Activated CD4-positive, alpha-beta T cell treated with anti-CD3 and anti-CD28 coated beads for 24 hours (primary cell): ENCODE results near the gene PRKAR1B.

Experiments
- DNase-seq, 2 donors: peaks; one replicate each; pipeline ENCODE4 v3.0.0-alpha.2; 2020; ENCODE audit warnings: low read depth in 2 of 2

The PRKAR1B gene

DNA sequence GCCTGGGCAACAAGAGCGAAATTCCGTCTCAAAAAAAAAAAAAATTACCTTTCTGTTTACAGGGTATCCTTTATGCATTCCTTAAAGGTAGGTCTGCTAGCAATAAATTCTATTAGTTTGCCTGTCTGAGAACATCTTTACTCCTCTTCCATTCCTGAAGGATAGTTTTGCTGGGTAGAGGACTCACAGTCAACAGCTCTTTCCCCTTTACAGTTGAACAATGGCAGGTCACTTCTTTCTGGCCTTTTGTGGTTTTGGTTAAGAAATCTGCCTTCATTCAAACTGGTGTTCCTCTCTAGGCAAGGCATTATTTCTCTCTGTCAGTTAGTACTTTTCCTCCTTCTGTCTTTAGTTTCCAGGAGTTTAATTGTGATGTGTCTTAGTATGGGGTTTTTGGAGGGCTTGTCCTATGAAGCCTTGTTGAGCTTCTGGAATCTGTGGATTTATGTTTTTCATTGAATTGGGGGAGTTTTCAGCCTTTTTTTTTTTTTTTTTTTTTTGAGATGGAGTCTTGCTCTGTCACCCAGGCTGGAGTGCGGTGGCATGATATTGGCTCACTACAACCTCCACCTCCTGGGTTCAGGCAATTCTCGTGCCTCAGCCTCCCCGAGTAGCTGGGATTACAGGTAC lies 5.3 kb downstream of the PRKAR1B start:
- DNase-seq, result no peak

GRCh38 chr7:716636-717035 lies 10.4 kb downstream of the PRKAR1B start:
- no peak for DNase-seq

- no peak for DNase-seq
Observed at GRCh38 chr7:716222-716621, 10.9 kb downstream of the PRKAR1B start.

GRCh38 chr7:714251-714671 lies 12.8 kb downstream of the PRKAR1B start:
- no peak for DNase-seq

GRCh38 chr7:713488-714230 lies 13.4 kb downstream of the PRKAR1B start:
- no peak for DNase-seq

DNA sequence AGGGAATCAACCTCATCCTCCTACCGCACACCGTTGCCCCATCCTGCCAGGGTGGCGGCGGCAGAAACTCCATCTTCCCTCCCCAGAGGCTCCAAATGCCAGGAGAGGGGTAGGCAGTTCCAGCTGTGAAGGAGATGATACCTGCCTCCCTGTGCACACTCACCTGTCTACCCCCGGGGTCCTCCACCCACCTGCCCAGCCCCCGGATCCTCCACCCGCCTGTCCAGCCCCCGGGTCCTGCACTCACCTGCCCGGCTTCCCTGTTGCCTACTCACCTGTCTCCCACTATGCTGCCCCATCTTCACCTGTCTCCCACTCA lies 14.0 kb downstream of the PRKAR1B start:
- DNase-seq, result no peak

DNA sequence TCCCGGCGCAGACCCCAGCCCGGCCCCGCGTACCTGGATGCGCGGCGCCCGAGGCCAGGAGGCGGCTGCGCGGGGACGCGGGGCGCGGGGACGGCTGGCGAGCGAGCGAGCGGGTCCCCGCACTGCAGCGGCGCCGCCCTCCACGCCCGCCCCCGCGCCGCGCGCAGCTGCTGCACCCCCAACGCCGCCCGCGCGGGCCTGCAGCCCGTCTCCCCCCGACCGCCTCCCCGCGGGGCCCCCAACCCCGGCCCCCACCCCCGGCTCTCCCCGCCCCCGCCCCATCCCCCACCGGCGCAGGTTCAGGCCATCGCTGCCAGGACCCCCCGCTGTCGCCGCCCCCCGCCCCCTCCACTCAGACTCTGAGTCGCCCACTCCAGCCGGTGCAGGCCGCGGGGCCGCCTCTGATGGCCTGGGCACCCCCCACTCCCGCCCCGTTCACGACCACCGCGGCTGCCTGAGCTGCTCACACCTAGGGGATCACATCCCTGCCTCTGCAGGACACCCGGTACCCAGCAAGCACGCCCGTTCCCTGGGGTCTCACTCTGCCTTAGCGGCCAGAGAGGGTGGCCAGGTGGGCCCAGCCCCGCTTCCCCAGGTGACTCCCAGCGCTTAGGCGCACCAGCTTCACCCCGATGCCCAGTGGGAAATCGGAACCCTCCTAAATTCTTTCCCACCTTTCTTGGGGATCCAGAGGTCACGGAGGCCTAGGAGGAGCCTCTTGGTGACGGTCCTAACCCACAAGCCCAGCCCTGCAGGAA lies 14.5 kb downstream of the PRKAR1B start:
- no peak for DNase-seq

- DNase-seq, result no peak
Observed at GRCh38 chr7:711922-712380, 15.1 kb downstream of the PRKAR1B start.

- DNase-seq, result no peak
Observed at GRCh38 chr7:711093-711921, 15.8 kb downstream of the PRKAR1B start.

DNA sequence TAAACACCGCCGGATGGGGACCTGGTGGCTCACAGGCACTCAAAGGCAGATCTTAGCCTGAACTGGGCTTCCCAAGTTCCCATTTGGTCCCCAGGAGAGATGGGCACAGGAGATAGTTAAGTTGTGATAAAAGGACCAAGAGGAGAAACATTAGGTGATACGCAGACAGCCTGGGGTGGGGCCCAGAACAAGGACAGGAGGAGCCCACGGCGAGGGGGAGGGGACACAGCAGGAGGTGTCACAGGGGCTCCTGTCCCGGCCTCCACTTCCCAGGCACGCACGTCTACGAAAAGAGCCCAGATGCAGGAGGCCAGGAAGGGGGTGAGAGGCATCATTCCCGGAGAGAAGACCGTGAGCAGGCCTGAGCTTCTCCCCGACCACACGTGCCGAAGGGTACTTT lies 16.9 kb downstream of the PRKAR1B start:
- no peak for DNase-seq

DNA sequence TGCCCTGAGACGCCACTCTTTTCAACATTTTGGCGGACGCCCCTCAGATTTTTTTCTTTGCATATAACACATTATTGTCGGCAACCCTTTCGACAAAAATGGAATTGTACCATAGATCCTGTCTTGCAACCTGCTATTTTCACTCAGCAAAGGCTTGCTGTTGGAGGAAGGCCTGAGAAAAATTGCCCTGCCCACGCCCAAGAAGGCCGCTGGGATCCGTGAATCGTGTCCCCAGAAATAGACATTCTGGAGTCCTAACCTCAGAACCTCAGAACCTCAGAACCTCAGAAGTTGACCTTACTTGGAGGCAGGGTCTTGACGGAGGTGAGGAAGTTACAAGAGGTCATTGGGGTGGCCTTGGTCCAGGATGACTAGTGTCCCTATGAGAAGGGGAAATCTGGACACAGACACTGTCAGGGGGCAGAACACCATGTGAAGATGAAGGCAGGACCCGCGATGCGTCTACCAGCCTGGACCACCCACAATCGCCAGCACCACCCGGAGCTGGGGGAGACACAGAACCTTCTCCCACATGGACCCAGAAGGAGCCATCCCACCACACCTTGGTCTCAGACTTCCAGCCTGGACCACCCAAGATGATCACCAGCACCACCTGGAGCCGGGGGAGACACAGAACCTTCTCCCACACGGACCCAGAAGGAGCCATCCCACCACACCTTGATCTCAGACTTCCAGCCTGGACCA lies 19.6 kb downstream of the PRKAR1B start:
- no peak for DNase-seq

DNA sequence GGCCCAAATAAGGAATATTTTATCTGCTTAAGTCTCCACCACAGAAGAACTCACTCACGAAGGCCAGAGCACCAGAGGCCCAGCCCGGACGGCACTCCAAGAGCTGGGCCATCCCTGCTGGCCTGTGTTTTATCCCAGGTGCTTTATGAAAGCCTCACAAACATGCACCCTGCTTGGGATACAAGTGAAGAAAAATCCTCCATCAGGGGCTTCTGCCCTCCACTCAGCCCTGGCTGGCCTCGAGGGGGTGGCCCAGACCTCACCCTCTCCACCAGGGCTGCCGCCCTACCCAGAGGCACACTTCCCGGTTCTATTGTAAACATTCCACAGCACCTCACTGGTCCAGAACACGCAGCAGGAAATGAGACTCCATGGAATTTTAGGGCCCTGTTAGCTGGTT lies 20.4 kb downstream of the PRKAR1B start:
- no peak for DNase-seq

DNA sequence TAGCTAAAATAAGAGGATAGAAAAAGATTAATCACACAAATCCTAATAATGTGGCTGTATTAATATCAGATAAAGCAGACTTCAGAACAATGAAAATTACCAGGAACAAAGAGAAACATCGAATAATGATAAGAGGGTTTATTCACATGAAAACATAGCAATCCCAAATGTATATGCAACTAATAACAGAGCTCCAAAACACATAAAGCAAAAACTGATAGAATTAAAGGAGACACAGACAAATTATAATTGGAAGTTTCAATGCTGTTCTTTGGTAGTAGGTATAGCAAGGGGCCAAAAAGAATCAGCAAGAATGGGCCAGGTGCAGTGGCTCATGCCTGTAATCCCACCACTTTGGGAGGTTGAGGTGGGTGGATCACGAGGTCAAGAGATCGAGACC lies 24.0 kb downstream of the PRKAR1B start:
- no peak for DNase-seq

GRCh38 chr7:701086-701671 lies 25.9 kb downstream of the PRKAR1B start:
- no peak for DNase-seq

GRCh38 chr7:699476-700170 lies 27.5 kb downstream of the PRKAR1B start:
- no peak for DNase-seq

GRCh38 chr7:698515-699475 lies 28.3 kb downstream of the PRKAR1B start:
- no peak for DNase-seq

- no peak for DNase-seq
Observed at GRCh38 chr7:696812-697551, 30.1 kb downstream of the PRKAR1B start.

GRCh38 chr7:696426-696811 lies 30.7 kb downstream of the PRKAR1B start:
- no peak for DNase-seq

- DNase-seq, result no peak
Observed at GRCh38 chr7:693280-693679, 33.8 kb downstream of the PRKAR1B start.
